Left renal pelvis (tissue), 4 donors: ENCODE data around the gene ADAMTS12. TPM values are rescaled to one million over a fixed set of nuclear protein-coding genes. Genes with fewer than 3 reads are reported as not detected.

Source experiments
- DNase-seq, 4 donors: peaks; one replicate each; pipeline ENCODE4 v3.0.0-alpha.2; 2013; ENCODE audit warnings: low read depth in 4 of 4, low spot score in 3 of 4
- polyA plus RNA-seq, 4 donors: library from polyadenylated mRNA; unstranded; fragments of 120-200 nt; gene quantifications; one replicate each; pipeline ENCODE4 v1.2.1, GENCODE V29; 2013; ENCODE audit not compliant: insufficient read length in 4 of 4

ADAMTS12 gene
- polyA plus RNA-seq, 4 donors = 12.6 to 35.7 (median 16.5) TPM

- DNase-seq = no peak
Measured at GRCh38 chr5:33675958-33676464, 215.8 kb downstream of the ADAMTS12 start.

DNA sequence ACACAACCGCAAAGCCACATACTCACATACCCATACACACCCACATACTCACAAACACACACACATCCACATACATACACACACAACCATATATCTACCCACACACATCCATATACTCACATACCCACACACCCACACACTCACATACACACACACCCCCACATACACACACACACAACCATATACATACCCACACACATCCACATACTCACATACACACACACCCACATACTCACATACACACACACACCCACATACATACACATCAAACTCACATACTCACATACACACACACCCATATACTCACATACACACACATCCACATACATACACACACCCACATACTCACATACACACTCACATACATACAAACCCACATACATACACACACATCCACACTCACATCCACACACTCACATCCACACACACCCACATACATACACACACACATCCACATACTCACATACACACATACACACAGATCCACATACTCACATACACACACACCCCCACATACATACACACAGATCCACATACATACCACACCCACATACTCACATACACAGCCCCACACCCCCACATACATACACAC lies 220.0 kb downstream of the ADAMTS12 start:
- no peak for DNase-seq

DNA sequence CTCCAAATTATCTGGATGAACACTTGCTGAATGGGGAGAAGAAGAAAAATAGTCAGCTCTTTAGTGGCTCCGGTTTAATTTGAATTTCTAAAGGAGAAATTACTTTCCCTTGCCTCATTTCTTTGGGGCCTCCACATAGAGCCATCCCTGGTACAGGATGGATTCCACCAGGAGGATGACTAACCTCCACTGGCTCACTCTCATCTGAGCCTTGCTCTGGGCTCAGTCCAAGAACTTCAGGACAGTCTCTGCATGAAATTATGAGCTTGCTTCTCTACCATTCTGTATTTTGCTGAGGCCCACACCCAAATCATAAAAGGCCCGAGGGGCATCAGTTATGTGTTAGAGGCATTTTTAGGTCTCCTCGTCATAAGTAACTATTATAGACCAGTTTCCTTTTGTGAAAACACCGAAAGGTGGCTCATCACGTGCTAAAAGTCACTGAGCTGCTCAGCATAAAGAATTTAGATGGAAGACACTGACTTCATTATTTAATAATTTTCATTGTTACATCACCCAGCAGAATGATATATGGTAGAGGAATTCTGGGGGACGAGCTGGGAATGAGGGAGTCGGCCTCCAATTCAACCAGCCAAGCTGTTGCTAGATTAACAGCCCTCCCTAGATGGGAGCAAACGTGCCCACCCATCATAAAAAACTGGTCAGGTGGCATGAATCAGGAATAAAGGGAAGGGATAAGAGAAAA lies 228.9 kb downstream of the ADAMTS12 start:
- no peak for DNase-seq

DNA sequence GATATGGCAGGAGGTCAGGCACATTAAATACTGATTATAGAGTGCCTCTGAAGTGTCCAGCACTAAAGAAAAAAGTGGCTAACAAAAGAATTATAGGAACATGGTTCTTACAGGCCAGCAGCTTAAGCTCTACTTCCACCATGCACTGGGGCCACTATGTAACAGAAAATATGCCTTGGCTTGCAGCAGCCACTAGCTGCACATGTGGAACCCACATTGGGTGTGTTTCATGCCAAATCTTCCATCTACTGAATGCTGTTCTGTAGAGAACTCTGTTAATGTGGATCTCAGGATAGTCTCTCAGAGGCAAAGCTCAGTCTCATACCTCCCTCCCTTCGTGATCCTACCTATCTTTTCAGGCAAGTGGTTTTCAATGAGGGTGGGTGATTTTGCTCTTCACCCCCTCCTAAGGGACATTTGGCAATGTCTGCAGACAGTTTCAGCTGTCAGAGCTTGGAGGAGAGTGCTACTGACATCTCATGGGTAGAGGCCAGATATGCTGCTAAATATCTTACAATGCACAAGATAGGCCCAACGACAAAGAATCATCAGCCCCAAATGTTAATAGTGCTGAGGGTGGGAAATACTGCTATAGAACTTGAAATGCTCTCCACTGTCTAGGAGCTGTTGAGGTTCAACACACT lies 232.1 kb downstream of the ADAMTS12 start:
- no peak for DNase-seq

DNA sequence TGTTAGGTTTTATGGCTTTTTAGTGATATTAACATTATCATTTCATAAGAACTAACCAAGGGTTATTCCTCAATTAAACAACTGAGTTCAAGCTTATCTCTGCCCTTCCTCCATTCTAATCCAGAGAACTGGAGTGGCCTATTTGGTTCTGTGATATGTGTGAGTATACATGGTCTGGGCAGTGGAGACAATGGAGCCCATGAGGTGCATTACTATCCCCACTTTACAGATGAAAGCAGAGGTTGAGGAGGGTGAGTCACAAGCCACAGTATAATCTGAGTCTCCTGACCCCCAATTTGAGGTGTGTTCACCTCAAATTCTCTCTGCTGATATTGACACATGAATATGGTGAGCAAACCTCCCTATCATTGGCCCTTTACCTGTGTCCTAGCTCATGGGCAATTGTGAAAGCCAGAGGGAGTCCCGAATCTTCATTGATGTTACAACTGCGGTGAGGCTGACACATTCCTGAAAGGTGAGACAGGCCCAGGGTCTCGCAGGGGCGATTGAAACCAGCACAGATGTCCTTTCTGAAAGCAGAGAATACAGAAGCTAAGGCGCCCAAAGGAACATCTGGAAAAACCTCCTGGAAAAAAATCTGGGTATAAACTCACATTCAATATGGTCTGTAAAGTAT lies 233.9 kb downstream of the ADAMTS12 start:
- DNase-seq = no peak

GRCh38 chr5:33657176-33657575 lies 234.6 kb downstream of the ADAMTS12 start:
- DNase-seq = no peak

- DNase-seq = no peak
Measured at GRCh38 chr5:33650911-33651310, 240.9 kb downstream of the ADAMTS12 start.

- no peak for DNase-seq
Measured at GRCh38 chr5:33649549-33650482, 242.0 kb downstream of the ADAMTS12 start.

DNA sequence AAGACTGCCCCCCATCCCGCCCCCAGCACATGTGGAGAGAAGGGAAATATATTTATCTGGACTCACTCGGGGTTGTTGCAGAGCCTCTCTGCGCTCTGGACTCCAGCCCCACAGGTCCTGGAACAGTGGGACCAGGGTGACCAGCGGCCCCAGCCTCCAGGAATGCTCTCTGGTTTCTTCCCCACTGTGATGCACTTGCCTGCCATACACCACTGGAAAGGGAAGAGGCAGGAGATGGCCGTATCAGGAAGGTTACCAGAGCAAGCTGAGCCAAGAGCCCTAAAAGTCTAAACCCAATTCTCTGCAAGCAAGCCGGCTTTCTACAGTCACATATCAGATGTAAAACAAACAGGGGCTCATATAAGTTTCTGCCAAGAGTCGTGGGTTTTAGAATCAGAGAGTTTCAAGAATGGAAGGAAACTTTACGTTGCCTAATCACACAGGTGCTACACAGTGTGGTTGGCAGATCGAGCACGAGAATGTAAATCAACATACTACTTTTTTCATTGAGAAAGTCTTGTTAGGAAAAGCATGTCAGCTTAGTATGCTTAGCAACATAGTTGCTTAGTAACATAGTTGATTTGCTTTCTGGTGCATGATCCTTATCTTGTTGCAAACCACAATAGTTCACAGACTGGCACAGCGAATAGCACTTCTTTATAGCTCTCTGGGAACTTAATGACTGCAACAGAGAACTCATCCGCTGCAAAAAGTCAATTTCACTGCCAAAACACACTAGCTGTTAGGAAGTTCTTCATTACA lies 249.9 kb downstream of the ADAMTS12 start:
- no peak for DNase-seq

GRCh38 chr5:33639474-33639873 lies 252.3 kb downstream of the ADAMTS12 start:
- no peak for DNase-seq

DNA sequence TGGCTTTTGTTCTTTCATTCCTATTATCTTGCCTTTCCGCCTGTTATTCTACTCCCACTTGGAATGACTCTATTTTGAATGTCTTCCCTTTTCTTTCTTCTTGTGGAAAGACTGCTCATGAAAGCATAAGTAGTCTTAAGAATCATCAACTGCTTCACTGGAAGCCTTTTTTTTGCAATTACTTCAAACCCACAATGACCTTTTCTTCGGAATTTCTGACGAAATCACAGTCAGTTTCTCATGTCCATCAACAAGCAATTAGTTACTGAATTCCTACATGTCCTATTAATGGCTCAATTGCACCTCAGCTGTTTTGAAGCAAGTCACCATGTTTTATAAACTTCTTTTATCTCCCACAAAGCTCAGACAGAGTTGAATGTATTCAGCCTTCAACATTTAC lies 254.8 kb downstream of the ADAMTS12 start:
- no peak for DNase-seq

DNA sequence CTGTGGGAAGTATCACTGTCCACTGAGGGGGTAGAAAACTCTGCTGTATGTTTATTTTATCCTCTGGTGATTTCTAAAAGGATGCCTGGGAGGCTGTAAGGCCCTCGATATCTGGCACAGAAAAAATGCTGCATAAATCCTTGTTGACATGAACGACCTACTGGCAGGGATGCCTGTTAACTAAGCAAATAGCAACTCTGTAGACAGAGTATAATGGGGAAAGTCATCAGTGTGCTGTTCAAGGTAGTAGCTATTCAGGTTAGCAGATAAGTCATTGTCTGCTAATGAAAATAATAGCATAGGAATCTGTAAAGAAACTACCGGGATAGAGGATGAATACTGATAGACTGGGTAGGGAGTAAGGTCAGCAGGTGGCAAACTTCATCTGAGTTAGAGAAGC lies 256.2 kb downstream of the ADAMTS12 start:
- no peak for DNase-seq

DNA sequence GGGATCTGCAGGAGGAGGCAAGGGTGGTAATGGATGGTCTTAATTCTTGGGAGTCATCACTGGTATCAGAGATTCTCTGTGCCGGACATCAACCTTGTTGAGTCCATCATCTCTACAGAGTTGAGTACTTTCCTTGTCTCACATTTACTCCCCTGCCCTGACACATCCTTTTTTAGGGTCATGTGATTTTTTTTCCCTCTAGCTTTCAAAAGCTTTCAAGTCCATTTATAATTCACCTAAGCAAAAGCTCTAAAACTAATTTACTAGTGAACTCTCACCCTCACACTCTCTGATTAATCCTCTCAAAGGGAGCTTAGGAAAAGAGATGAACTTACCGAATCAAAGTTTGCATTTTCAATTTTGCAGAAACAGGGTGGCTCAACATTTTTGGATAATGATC lies 258.1 kb downstream of the ADAMTS12 start:
- DNase-seq = no peak

DNA sequence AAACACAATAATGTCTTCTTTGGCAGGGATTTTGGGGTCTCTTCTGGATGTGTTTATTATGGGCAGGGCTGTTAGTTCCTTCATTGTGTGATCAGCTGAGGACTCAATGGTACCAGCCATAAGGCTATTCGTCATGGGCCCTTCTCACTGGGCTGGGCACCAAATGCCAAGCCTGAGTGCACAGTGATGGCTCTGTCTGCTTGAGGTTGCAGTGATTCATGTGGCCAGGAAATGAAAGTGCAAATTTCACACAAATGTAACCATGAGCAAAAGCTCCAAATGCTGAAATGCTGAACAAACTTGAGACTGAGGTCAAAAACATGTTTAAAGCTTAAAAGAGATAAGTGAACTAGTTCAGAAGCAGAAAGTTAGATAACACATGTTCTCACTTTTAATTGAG lies 260.0 kb downstream of the ADAMTS12 start:
- DNase-seq = no peak

DNA sequence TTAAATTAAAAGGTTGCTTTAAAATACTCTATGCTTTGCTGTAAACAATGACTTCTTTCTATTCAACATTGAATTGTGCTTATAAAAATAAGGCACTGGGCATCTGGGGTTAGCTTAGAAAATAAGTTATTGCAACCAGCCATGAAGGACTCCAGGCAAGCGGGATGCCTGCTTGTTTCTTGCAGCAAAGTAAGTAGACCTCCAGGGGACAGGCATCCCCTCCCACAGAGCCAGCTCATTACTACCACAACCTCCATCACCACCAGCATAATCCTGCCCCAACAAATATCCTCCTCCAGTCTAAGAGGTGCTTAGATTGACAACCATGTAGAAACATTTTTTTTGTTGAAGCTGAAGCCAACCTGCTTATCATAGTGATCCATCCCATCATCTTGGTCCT lies 260.7 kb downstream of the ADAMTS12 start:
- no peak for DNase-seq

DNA sequence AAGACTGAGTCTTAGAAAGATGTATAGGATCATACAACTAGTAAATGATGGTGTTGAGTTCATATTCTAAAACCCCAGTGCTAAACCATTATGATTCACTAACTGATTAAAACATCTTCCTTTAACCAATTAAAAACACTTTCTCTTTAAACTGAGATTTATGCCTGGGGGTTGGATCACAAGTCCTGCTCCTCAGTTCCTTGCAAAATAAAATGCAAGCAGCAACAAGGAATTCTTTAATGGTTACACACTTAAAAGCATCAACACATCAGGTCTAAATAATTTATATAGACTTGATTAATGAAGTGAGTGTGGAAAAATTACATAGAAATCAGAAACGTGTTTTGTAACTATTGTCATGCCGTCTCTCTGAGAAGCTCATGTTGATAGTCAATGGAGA lies 261.8 kb downstream of the ADAMTS12 start:
- no peak for DNase-seq

DNA sequence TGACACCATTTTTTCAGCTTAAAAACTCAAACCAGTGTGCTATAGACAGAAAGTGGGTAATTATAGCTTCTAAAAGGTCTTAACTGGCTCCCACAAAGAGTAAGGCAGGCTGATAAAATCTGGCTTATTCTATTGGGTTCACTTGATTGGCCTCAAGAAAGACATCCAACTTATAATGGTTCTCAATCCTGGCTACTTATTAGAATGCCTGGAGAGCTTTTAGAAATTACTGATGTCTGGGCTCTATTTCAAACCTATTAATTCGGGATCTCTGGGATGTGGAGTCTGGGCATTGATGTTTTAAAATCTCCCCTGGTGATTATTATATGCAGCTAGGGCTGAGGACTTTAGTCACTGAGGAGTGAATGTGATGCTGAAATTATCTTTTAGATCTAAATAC lies 263.0 kb downstream of the ADAMTS12 start:
- DNase-seq = no peak

DNA sequence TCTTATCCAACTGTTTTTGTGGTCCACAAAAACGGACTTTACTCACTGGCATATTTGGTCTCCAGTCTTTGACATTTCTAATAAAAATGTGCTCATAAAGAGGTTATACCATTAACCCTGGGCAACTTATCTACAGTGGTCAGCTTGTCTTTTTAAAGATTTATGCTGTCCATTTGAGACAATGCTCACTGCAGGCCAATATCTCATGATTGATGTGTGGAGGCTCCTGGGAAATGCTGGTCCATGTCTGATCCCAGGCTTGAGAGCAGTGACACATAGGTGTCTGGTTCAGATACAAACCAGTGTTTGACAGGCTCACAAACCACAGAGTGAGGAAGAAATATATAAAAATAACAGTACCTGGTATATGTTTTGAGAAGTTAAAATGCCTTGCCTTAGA lies 270.3 kb downstream of the ADAMTS12 start:
- DNase-seq = no peak

- no peak for DNase-seq
Measured at GRCh38 chr5:33614039-33614438, 277.8 kb downstream of the ADAMTS12 start.

DNA sequence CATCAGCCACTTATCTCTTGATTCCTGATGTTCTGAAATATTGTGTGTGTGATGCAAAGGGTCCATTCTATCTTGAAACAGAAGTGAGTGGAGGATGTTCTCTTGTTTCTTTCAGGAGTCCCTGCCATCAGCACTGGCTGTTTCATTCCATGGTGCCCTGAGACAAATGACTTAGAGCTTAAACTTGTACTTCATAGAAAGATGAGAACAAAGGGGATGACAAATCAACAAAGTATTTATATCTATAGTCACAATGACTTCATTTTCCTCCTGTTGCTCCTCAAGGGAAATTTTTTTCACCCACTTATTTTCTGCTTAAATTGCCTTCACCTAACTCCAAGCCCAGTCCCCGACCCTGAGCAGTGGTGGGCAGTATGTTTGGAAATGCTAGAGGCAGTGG lies 279.4 kb downstream of the ADAMTS12 start:
- no peak for DNase-seq
